A549 (cell line): ENCODE results near the gene CD8A. TPM values are rescaled to one million over a fixed set of nuclear protein-coding genes. Genes with fewer than 3 reads are reported as not detected.

Source experiments
- ATAC-seq, 2 experiments: fragments of 200-7000 bp in 1 of 2; fragments of >200 bp in 1 of 2; cut with Nextera tagmentation in 1 of 2; cut with Tn5 transposase in 1 of 2; 3 replicates each; pipeline versions ENCODE4 v1.8.0 to v1.9.1; 2018 to 2020; ENCODE audit warnings: mild to moderate bottlenecking in 1 of 2, moderate library complexity in 1 of 2
- CTCF ChIA-PET: fragments of 300-600 bp; sonication (Branson Sonifier 250); formaldehyde crosslinking; extraction: SDS; loops from one replicate; lab custom pipeline; 2021; ENCODE audit warnings: antibody characterized with exemption, inconsistent platforms; lab: Yijun Ruan, JAX
- POLR2A ChIA-PET: fragments of 350-600 bp; formaldehyde crosslinking; extraction: SDS; loops from one replicate; lab custom pipeline; 2021; ENCODE audit warnings: antibody characterized with exemption, inconsistent platforms; lab: Yijun Ruan, JAX
- DNase-seq, 2 experiments: peaks; one replicate each; pipeline versions ENCODE4 v3.0.0 to v3.0.0-alpha.2; 2011 to 2016; ENCODE audit warnings: low read depth in 1 of 2, low spot score in 1 of 2
- FAIRE-seq: peaks from 2 replicates; lab custom pipeline; 2011; peaks lifted over from hg19 to GRCh38; lab: Jason Lieb, UNC
- H3K27ac ChIP-seq, 2 experiments: fragments of >200 bp; sonication (Bioruptor Twin); formaldehyde crosslinking; 3 replicates each; pipeline ENCODE4 v1.5.1; 2016 to 2017
- H3K4me1 ChIP-seq: fragments of >200 bp; sonication (Bioruptor Twin); formaldehyde crosslinking; 3 replicates; pipeline ENCODE4 v1.6.1; 2016
- H3K4me2 ChIP-seq: fragments of >200 bp; sonication (Bioruptor Twin); formaldehyde crosslinking; 3 replicates; pipeline ENCODE4 v1.6.1; 2016
- H3K4me3 ChIP-seq: fragments of >200 bp; sonication (Bioruptor Twin); formaldehyde crosslinking; 3 replicates; pipeline ENCODE4 v1.5.1; 2016
- H3K9me3 ChIP-seq: fragments of >200 bp; sonication (Bioruptor Twin); formaldehyde crosslinking; 3 replicates; pipeline ENCODE4 v1.6.1; 2016
- ATOH8 ChIP-seq: fragments of 250-450 bp; sonication (Bioruptor Pico); IDR thresholded peaks from 2 replicates; pipeline ENCODE4 v1.5.0; 2020; ENCODE audit warnings: low read depth, mild to moderate bottlenecking, moderate library complexity
- BCL3 ChIP-seq: fragments of >200 bp; sonication (Bioruptor Twin); formaldehyde crosslinking; IDR thresholded peaks from 3 replicates; pipeline ENCODE4 v1.6.1; 2016
- CBX2 ChIP-seq: fragments of 200-600 bp; sonication (generic); IDR thresholded peaks from 2 replicates; pipeline ENCODE4 v1.6.1; 2016; ENCODE audit warnings: low read depth, mild to moderate bottlenecking, borderline replicate concordance
- CBX8 ChIP-seq: fragments of 200-600 bp; sonication (generic); IDR thresholded peaks from 2 replicates; pipeline ENCODE4 v1.6.1; 2016
- CHD4 ChIP-seq: fragments of 200-600 bp; sonication (generic); IDR thresholded peaks from 2 replicates; pipeline ENCODE4 v1.6.1; 2016; ENCODE audit warnings: antibody characterized with exemption, mild to moderate bottlenecking, borderline replicate concordance
- CTCF ChIP-seq: fragments of >200 bp; sonication (Bioruptor Twin); formaldehyde crosslinking; IDR thresholded peaks from 3 replicates; pipeline ENCODE4 v1.5.1; 2016
- E2F6 ChIP-seq: IDR thresholded peaks from 2 replicates; pipeline ENCODE4 v1.6.1; 2012; ENCODE audit warnings: low read depth, borderline replicate concordance
- EHMT2 ChIP-seq: fragments of 200-600 bp; sonication (generic); IDR thresholded peaks from 2 replicates; pipeline ENCODE4 v1.6.1; 2016; ENCODE audit warnings: antibody characterized with exemption, low read depth, mild to moderate bottlenecking, moderate library complexity
- FOXS1 ChIP-seq: fragments of 250-450 bp; sonication (Bioruptor Pico); IDR thresholded peaks from 2 replicates; pipeline ENCODE4 v1.5.0; 2020; ENCODE audit warnings: mild to moderate bottlenecking, moderate library complexity
- HDAC2 ChIP-seq: fragments of 200-600 bp; sonication (generic); IDR thresholded peaks from 2 replicates; pipeline ENCODE4 v1.6.1; 2016
- JUN ChIP-seq, 2 experiments: fragments of >200 bp; sonication (Bioruptor Twin); formaldehyde crosslinking; IDR thresholded peaks; 2 replicates in 1 of 2; 3 replicates in 1 of 2; pipeline ENCODE4 v1.6.1; 2016 to 2017
- JUNB ChIP-seq: fragments of >200 bp; sonication (Bioruptor Twin); formaldehyde crosslinking; IDR thresholded peaks from 2 replicates; pipeline ENCODE4 v1.6.1; 2016
- KDM5A ChIP-seq: fragments of 200-600 bp; sonication (generic); IDR thresholded peaks from 2 replicates; pipeline ENCODE4 v1.6.1; 2016; ENCODE audit warnings: antibody characterized with exemption, mild to moderate bottlenecking
- MAX ChIP-seq: IDR thresholded peaks from 2 replicates; pipeline ENCODE4 v1.6.1; 2012
- NFE2L2 ChIP-seq: fragments of 150-350 bp; conservative IDR thresholded peaks from 2 replicates; pipeline ENCODE4 v1.6.1; 2014; ENCODE audit warnings: low read length
- NPAS2 ChIP-seq: fragments of 250-450 bp; sonication (Bioruptor Pico); IDR thresholded peaks from 2 replicates; pipeline ENCODE4 v1.8.0; 2022; ENCODE audit warnings: mild to moderate bottlenecking, moderate library complexity, borderline replicate concordance
- PBX3 ChIP-seq: IDR thresholded peaks from 2 replicates; pipeline ENCODE4 v1.6.1; 2012
- POLR2A ChIP-seq: IDR thresholded peaks from 2 replicates; pipeline ENCODE4 v1.6.1; 2012; ENCODE audit warnings: mild to moderate bottlenecking, low read length
- RAD21 ChIP-seq, 2 experiments: fragments of >200 bp in 1 of 2; sonication (Bioruptor Twin) in 1 of 2; formaldehyde crosslinking in 1 of 2; IDR thresholded peaks in 1 of 2; conservative IDR thresholded peaks in 1 of 2; 2 replicates in 1 of 2; 3 replicates in 1 of 2; pipeline ENCODE4 v1.6.1; 2012 to 2018; ENCODE audit warnings: inconsistent platforms in 1 of 2
- RFX5 ChIP-seq: fragments of 450-650 bp; IDR thresholded peaks from 2 replicates; pipeline ENCODE4 v1.7.1; 2014; ENCODE audit warnings: antibody characterized with exemption, mild to moderate bottlenecking, moderate library complexity
- ZC3H11A ChIP-seq: fragments of 450-650 bp; IDR thresholded peaks from 2 replicates; pipeline ENCODE4 v1.6.1; 2014; ENCODE audit warnings: antibody characterized with exemption, mild to moderate bottlenecking
- ZFP36 ChIP-seq: fragments of 450-650 bp; IDR thresholded peaks from 2 replicates; pipeline ENCODE4 v1.6.1; 2014; ENCODE audit warnings: borderline replicate concordance; ENCODE audit not compliant: partially characterized antibody
- WGBS: methylation state at CpG from one replicate; pipeline ENCODE4 v1.1.6; 2017; ENCODE audit errors: missing lambda C conversion rate; 5-methylcytosine and 5-hydroxymethylcytosine counted together
- polyA plus RNA-seq, 4 experiments: library from polyadenylated mRNA; depleted of rRNA in 3 of 4; stranded (reverse); fragments of >200 nt; fragmentation: RNase III in 1 of 4; extraction: RNeasy Plus Mini Kit Qiagen cat#74134 plus additional on column Dnase treatment in 1 of 4; gene quantifications; 2 replicates in 3 of 4; 3 replicates in 1 of 4; pipeline ENCODE4 v1.2.3, GENCODE V29; 2011 to 2017

The CD8A gene
- polyA plus RNA-seq, 2 of the 4 experiments (the other 2 are of a cell fraction): 0.10 to 0.40 TPM

GRCh38 chr2:86788881-86789686 is 1.6 kb downstream of the CD8A start:
- H3K27ac ChIP-seq: no peak overlapping the region
- FAIRE-seq: no peak
- ChIA-PET CTCF (interaction anchor here (1.0 kb wide), 1 partner anchor 12 kb away, joined by 3 read pairs; no protein-coding TSS in a partner anchor), POLR2A (no interaction called here)
- DNase-seq: peak in 1 of 2 experiments; percentile 13
- peak overlapping the region; percentile 31; the same call in 2 of the 3 replicates for H3K4me3 ChIP-seq
- peak in 1 of 2 experiments; percentile 22; a peak in 2 of 6 replicates for ATAC-seq
- peak overlapping the region; percentile 80 for H3K4me2 ChIP-seq
- 42% methylated on average over 48 of the region's 64 CpGs for WGBS
- H3K9me3 ChIP-seq: no peaks in the 10 kb centered on the region
- TF ChIP-seq MAX (peak; percentile 60; the same call in 1 of the 2 replicates), E2F6 (0 out of 2 replicates have a peak, but pooled peaks have one; percentile 41), CHD4 (no peak), RFX5 (no peak), EHMT2 (no peak)
- peaks cover 19% of the 10 kb centered on the region; the same call in 2 of the 3 replicates for H3K4me1 ChIP-seq

GRCh38 chr2:86788165-86788564 is 2.5 kb downstream of the CD8A start:
- 74% methylated on average over 7 of the region's 7 CpGs for WGBS
- H3K9me3 ChIP-seq: no peaks in the 10 kb centered on the region
- DNase-seq (no peak), FAIRE-seq (no peak)
- CTCF ChIA-PET: interaction anchor here (2.1 kb wide), 1 partner anchor 19 kb away, joined by 10 read pairs; no protein-coding TSS in a partner anchor
- no peak overlapping the region for H3K4me3 ChIP-seq
- TF ChIP-seq E2F6: no peak
- TF ChIP-seq CTCF: no peak
- TF ChIP-seq HDAC2: no peak
- TF ChIP-seq PBX3: no peak
- TF ChIP-seq FOXS1 (CRISPR knock-in tag): no peak
- no peak for TF ChIP-seq NPAS2 (CRISPR knock-in tag)
- TF ChIP-seq JUN (IDR thresholded peaks at IDR 0.05): no peak
- TF ChIP-seq ZFP36: no peak
- no peak for TF ChIP-seq RAD21 (conservative IDR thresholded peaks at IDR 0.05 in 1 of 2, IDR thresholded peaks at IDR 0.05 in 1 of 2)
- TF ChIP-seq ATOH8: no peak
- TF ChIP-seq NFE2L2: no peak
- no peak for TF ChIP-seq ZC3H11A
- TF ChIP-seq JUNB: no peak
- no peak for TF ChIP-seq CBX2
- TF ChIP-seq BCL3: no peak
- no peak for TF ChIP-seq POLR2A
- TF ChIP-seq CBX8: no peak
- TF ChIP-seq KDM5A: no peak
- TF ChIP-seq, all 56 proteins: peak for 0
- Histone ChIP-seq H3K4me1 (peaks cover 19% of the 10 kb centered on the region; the same call in 2 of the 3 replicates), H3K27ac (no peak overlapping the region), H3K4me2 (no peak overlapping the region)
- POLR2A ChIA-PET: no interaction called here
- ATAC-seq: no peak
